ENCODE measurements around the gene COMMD10.

- TF ChIP-seq, protein P1, sequence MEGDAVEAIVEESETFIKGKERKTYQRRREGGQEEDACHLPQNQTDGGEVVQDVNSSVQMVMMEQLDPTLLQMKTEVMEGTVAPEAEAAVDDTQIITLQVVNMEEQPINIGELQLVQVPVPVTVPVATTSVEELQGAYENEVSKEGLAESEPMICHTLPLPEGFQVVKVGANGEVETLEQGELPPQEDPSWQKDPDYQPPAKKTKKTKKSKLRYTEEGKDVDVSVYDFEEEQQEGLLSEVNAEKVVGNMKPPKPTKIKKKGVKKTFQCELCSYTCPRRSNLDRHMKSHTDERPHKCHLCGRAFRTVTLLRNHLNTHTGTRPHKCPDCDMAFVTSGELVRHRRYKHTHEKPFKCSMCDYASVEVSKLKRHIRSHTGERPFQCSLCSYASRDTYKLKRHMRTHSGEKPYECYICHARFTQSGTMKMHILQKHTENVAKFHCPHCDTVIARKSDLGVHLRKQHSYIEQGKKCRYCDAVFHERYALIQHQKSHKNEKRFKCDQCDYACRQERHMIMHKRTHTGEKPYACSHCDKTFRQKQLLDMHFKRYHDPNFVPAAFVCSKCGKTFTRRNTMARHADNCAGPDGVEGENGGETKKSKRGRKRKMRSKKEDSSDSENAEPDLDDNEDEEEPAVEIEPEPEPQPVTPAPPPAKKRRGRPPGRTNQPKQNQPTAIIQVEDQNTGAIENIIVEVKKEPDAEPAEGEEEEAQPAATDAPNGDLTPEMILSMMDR (conservative IDR thresholded peaks at IDR 0.05), result no peak
- no peak for TF ChIP-seq ZFX (IDR thresholded peaks at IDR 0.05)
These were observed 6.6 kb downstream of the COMMD10 start for GRCh38 chr5:116091416-116091815.
